Effector CD4-positive, alpha-beta T cell (primary cell): Measurements from ENCODE around the gene EFHD1.
"Not testable (repeated sequence)": the region's sequence is repeated elsewhere in the genome, so short reads cannot be mapped to it uniquely, and the experiment has no call there.

Experiments
- DNase-seq: peaks from one replicate; pipeline ENCODE4 v3.0.0-alpha.2; 2020

The EFHD1 gene

GRCh38 chr2:232653441-232653840 is 20.0 kb downstream of the EFHD1 start:
- DNase-seq = no peak

- no peak for DNase-seq
Measured at GRCh38 chr2:232655392-232655791, 22.0 kb downstream of the EFHD1 start.

GRCh38 chr2:232658217-232658785 is 24.9 kb downstream of the EFHD1 start:
- DNase-seq = no peak

- DNase-seq = no peak
Measured at GRCh38 chr2:232659359-232659758, 26.0 kb downstream of the EFHD1 start.

- DNase-seq = no peak
Measured at GRCh38 chr2:232662486-232663260, 29.3 kb downstream of the EFHD1 start.

- DNase-seq = no peak
Measured at GRCh38 chr2:232666051-232666805, 32.8 kb downstream of the EFHD1 start.

GRCh38 chr2:232667989-232668583 is 34.7 kb downstream of the EFHD1 start:
- DNase-seq = no peak

GRCh38 chr2:232668805-232669444 is 35.5 kb downstream of the EFHD1 start:
- no peak for DNase-seq

- no peak for DNase-seq
Measured at GRCh38 chr2:232672588-232672987, 39.2 kb downstream of the EFHD1 start.

- no peak for DNase-seq
Measured at GRCh38 chr2:232674491-232674890, 41.1 kb downstream of the EFHD1 start.

- no peak for DNase-seq
Measured at GRCh38 chr2:232675381-232675780, 42.0 kb downstream of the EFHD1 start.

GRCh38 chr2:232680006-232680405 is 46.6 kb downstream of the EFHD1 start:
- DNase-seq = no peak

GRCh38 chr2:232681527-232681926 is 48.1 kb downstream of the EFHD1 start:
- DNase-seq = no peak

GRCh38 chr2:232683368-232683767 is 50.0 kb downstream of the EFHD1 start:
- DNase-seq = no peak

GRCh38 chr2:232685391-232685790 is 52.0 kb downstream of the EFHD1 start:
- not testable (repeated sequence) for DNase-seq

- DNase-seq = no peak
Measured at GRCh38 chr2:232687382-232688160, 54.2 kb downstream of the EFHD1 start.

GRCh38 chr2:232688201-232688600 is 54.8 kb downstream of the EFHD1 start:
- no peak for DNase-seq

GRCh38 chr2:232689152-232689910 is 55.9 kb downstream of the EFHD1 start:
- DNase-seq = no peak

GRCh38 chr2:232691117-232691516 is 57.7 kb downstream of the EFHD1 start:
- DNase-seq = not testable (repeated sequence)

GRCh38 chr2:232693344-232693743 is 59.9 kb downstream of the EFHD1 start:
- no peak for DNase-seq

- no peak for DNase-seq
Measured at GRCh38 chr2:232696609-232697058, 63.2 kb downstream of the EFHD1 start.
